Muscle of leg (tissue), 11 donors: ENCODE results near the gene LAMB4. TPM values are rescaled to one million over a fixed set of nuclear protein-coding genes. Genes with fewer than 3 reads are reported as not detected.

Experiments used
- DNase-seq: peaks from one replicate; pipeline ENCODE4 v3.0.0; 2013
- H3K27ac ChIP-seq: one replicate; pipeline ENCODE4 v1.5.1; 2013; ENCODE audit warnings: mild to moderate bottlenecking, low read length, control low read depth
- H3K27me3 ChIP-seq: one replicate; pipeline ENCODE4 v1.6.1; 2013; ENCODE audit warnings: low read length; ENCODE audit not compliant: control insufficient read depth, insufficient read depth
- H3K36me3 ChIP-seq: one replicate; pipeline ENCODE4 v1.6.1; 2013; ENCODE audit warnings: low read length; ENCODE audit not compliant: control insufficient read depth, insufficient read depth
- H3K4me1 ChIP-seq: one replicate; pipeline ENCODE4 v1.6.1; 2013; ENCODE audit warnings: low read length; ENCODE audit not compliant: control insufficient read depth, insufficient read depth
- H3K4me3 ChIP-seq: one replicate; pipeline ENCODE4 v1.5.1; 2013; ENCODE audit warnings: low read length, control low read depth
- H3K9me3 ChIP-seq: replicated peaks from 2 replicates; pipeline ENCODE4 v1.6.1; 2013; ENCODE audit warnings: low read depth, low read length; ENCODE audit not compliant: control insufficient read depth
- WGBS: methylation state at CpG from one replicate; pipeline ENCODE4 v1.1.5; 2013; ENCODE audit warnings: missing lambda C conversion rate; ENCODE audit not compliant: insufficient coverage; 5-methylcytosine and 5-hydroxymethylcytosine counted together
- polyA plus RNA-seq, 8 donors: library from polyadenylated mRNA; unstranded; fragments of 120-200 nt; gene quantifications; one replicate each; pipeline versions ENCODE4 v1.2.1 to v1.2.3, GENCODE V29; 2013; ENCODE audit warnings: inconsistent platforms in 1 of 8, low replicate concordance in 1 of 8; ENCODE audit not compliant: insufficient read length in 8 of 8, insufficient read depth in 1 of 8
- total RNA-seq: library from RNA; stranded (reverse); fragments of 120-200 nt; gene quantifications from one replicate; pipeline ENCODE4 v1.2.4, GENCODE V29; 2013

Gene LAMB4
- total and polyA plus RNA-seq, 9 donors: 0.13 to 3.8 (median 0.25) TPM

GRCh38 chr7:107975394-107976013, 154.7 kb downstream of the LAMB4 start:
- Histone ChIP-seq H3K4me1 (peaks cover 22% of the 10 kb centered on the region), H3K9me3 (no peaks in the 10 kb centered on the region), H3K36me3 (peaks cover 61% of the 10 kb centered on the region), H3K27ac (no peak overlapping the region), H3K27me3 (no peaks in the 10 kb centered on the region), H3K4me3 (no peak overlapping the region)
- no peak for DNase-seq
- WGBS: 89% methylated on average over 10 of the region's 13 CpGs

GRCh38 chr7:107973861-107974260, 156.3 kb downstream of the LAMB4 start:
- H3K9me3 ChIP-seq: no peaks in the 10 kb centered on the region
- H3K4me3 ChIP-seq: no peak overlapping the region
- no peak for DNase-seq
- H3K4me1 ChIP-seq: peaks cover 22% of the 10 kb centered on the region
- H3K27ac ChIP-seq: no peak overlapping the region
- H3K27me3 ChIP-seq: no peaks in the 10 kb centered on the region
- peaks cover 53% of the 10 kb centered on the region for H3K36me3 ChIP-seq

Other genes with a start within 250 kb of the LAMB4 start
- gene DLD, start 239.2 kb downstream of the LAMB4 start, total RNA-seq: 42.6 TPM
- gene DLD, start 239.2 kb downstream of the LAMB4 start, polyA plus RNA-seq: 10 to 100 TPM; 73.1 to 90.3 (median 79.4) TPM
- gene LAMB1, start 127.2 kb downstream of the LAMB4 start, total RNA-seq: 233 TPM
- 100 to 1,000 TPM; 462 to 692 (median 536) TPM for gene LAMB1, start 127.2 kb downstream of the LAMB4 start, polyA plus RNA-seq